NCI-H187 treated with DMSO at 0.1 percent for 48 hours (cell line): ENCODE results near the gene CAMKMT.

Experiments
- DNase-seq: peaks from one replicate; lab custom pipeline; 2025; lab: John Stamatoyannopoulos, UW

CAMKMT gene

DNA sequence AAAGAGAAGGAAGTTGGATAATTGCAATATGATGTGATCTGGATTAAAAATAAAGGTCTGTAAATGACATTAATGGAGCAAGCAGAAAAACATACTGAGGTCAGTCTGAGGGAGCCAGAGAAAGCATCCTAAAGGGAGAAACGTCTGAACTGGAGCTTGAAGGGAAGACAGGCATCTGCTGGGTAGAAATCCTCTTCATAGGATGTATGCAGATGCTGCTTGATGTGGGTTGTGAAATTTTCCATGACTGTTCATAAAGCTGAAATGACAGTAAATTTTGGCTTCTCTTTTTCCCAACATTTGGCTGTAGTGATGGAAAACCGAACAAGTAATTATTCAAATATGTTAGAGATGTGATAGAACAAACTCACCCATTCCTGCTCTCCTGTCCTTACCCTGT, 287.6 kb downstream of the CAMKMT start:
- no peak for DNase-seq

DNA sequence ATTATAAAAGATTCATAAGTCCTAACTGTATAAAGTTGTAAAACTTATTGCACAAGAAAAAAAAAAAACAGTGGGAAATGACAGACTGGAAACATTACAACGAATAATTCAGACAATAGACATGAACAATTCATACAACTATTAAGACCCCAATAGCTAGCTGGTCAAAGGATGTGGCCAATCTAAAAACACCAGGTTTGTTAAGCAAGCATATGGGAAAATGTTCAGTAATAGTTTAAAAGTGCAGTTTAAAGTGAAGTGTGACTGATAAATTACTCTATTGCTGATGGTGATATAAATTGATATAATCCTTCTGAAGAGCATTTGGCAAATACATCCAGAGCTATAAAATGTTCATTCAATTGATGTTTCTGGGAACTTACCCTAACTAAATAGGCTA, 289.0 kb downstream of the CAMKMT start:
- no peak for DNase-seq

DNA sequence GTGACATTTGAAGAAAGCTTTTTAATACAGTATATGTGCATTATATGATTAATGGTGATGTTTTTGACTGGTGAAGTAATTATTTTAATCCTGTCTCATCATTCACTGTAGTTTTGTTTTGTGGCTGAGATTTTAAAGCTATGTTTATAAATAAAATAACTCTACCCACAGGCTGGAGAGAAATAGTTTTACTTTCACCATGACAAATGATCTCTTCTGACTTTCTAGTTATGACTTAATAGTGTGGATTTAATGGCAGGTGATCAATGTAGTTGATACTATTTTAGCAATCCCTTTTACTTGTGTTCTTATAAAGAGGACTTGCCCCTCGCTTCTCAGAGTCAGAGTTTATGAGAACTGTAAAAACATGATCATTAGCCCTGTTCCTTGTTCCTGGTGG, 290.2 kb downstream of the CAMKMT start:
- DNase-seq: no peak

DNA sequence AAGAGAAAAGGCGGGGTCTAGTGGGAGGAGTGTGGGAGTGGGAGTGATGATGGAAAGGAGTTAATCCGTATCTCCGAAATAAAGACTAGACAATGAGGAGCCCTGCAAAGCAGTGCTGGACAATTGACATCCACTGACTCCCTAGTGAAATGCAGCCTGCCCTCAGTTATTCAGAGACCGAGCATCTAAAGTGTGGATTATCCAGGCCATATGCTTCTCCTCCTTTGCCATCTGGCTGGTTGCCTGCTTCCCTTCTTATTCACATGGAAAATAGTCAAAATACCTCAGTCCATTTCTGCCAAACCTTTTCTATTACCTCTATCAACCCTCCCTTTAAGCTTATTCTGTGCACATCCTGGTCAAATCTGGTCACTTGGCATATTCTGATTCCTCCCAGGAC, 291.0 kb downstream of the CAMKMT start:
- DNase-seq: no peak

DNA sequence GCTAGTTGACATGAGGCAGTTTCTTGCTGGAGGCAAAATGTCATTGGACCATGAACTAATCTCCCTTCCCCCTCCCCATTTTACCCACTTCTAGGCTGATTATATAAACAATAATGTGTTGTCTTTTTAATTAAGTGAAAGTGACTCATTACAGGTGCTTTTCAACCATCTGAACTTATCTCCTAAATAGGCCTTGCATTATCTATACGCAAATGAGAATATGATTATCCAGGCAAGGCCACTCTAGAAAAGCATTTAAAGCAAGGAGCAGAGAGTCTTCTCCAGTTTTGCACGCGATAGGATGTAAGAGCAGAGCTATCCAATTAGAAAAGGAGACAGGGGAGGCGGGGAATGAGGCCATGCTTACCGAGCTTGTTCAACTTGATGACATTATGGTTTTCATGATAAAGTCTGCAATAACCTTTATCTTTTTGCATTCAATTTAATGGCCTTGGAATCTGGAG, 293.7 kb downstream of the CAMKMT start:
- DNase-seq: no peak

DNA sequence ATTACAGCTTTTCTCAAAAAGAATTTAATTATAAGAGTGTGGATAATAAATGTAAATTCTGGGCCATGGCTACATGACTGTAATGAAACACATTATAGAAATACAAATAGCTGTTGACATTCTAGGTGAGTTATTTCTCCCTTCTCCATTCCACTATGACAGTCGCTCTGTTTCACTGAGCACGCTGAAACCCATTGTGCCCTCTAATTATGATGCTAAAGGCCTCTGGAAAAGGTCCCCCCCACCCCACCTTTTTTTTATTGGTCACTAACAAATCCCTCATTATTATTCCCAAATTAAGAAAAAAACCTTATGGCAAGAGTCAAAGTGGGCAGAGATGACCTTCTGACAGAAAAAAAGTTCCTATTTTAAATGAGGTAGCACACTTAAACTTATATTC, 294.7 kb downstream of the CAMKMT start:
- no peak for DNase-seq

DNA sequence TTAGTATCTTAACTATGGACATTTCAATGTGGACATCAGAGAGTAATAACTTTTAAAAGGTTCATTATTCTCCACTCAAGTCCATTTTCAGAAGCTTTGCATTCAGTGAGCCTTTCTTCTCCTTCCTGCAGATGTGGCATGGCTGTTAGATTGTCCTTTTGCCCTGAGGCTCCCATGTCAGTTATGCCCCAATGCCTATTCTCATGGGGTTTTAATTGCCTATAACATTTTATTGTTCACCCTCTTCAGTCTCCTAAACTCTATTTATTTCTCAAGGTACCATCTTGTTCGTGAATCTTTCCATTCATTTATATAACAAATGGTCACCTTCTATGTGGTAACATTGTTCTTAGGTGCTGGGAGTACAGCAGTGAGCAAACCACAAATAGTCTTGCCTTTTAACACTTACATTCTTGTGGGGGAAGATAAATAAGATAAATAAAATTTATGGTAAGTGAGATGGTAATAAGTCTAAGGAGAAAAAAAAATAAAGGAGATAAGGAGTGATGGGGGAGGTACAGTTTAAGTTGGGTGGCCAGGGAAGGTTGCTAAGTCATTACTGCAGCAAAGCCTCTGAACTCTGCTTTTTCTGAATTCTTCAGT, 301.8 kb downstream of the CAMKMT start:
- no peak for DNase-seq

DNA sequence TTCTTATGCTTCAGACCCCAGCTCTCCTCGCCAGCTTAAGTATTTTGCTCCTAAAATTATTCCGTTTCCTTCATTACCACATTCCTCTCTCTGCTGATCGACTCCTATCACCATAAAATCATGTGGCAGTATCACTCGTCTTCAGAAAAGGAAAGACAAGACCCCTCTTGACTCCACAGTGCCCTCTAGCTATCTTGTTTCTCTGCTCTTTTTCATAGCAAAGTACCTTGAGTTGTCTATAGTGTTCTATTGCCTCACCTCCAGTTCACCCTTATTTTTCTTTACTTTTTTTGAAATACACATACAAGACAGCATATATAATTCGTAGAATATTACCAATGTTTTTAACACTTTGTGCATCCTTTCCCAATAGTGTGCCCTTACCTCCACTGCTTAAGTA, 306.6 kb downstream of the CAMKMT start:
- DNase-seq: no peak

DNA sequence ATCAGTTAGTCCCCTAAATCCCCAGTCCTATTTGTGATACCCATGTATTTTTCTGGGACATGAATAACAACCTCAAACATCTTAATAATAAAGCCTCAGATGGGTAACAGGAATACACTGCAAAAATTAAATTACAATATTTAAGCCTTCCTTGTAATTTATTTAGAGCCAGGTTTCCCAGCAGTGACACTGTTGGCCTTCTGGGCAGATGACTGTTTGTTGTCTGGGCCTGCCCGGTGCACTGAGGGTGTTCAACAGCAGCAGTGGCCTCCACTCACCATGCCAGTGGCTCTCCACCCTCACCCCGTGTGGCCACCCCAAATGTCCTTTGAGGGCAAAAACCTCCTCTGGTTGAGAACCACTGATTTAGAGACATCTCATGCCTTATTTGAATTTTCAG, 309.5 kb downstream of the CAMKMT start:
- DNase-seq: no peak

DNA sequence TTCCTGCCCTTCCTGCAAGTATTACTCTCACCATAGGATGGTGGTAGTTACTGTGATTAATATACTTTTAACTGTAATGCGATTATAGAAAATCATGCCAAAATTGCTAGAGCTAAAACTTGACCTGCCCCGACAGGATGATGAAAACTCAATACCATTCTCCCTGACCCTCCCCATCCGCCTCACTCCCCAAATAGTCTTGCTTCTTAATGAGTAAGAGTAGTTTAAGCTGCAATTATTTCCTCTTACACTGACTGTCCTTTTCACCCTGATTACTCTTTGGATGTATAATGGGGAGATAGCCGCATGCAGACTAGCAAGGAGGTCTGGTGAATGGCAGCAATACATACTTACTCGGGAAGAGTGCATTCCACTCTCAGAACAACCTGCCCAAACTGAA, 310.2 kb downstream of the CAMKMT start:
- DNase-seq: no peak

DNA sequence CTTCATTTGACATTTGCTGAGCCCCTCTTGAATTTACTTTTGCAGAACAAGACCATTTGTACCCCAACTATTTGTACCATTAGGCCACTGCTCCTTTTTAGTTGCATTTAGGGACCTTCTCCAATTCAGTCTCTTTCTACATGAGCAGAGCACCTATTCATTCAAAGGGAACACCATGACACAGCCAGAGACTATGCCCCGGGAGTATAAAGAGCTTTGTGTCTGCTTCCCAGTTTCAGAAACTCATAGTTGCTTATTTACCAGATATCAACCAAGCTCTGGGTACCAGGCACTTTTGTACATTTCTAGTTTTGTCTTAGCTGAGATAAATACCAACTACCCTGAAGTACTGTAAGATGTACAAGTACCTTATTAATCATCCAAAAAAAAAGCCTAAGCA, 310.7 kb downstream of the CAMKMT start:
- DNase-seq: no peak

DNA sequence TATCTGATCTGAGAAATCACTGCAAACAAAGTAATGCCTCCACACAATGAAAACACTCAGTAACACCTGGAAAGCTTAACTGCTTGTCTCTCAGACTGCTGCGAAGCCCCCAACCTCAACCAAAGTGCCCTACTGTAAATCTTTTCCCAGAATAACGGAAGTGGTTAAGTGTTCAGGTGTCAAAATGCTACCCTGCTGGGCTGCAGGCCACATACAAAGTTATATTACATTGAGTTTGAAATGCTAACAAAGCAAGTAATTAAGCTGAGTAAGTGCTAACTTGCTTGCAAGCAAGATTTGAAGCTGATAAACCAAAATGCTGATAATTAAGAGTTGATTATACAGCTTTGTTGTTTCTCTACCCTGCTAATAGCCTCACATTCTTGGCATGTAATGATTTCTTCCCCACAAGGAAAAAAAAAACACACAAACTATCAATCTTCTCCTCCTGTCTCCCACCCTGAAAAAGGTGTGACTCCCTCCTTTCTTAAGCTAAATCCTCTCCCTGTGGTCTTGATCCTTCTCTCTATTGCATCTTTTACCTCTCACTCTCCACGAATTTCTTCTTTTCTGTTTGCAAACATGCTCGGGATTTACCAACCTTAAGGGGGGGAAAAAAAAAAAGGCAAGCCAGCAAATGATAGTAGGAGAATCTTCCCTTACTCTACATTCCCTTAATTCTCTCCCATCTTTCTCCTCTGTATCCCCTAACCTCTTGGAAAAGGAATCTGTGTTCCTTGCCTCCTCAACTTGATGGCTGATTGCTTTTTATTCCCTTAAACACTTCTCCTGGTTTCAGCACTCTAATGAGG, 312.9 kb downstream of the CAMKMT start:
- DNase-seq: no peak

DNA sequence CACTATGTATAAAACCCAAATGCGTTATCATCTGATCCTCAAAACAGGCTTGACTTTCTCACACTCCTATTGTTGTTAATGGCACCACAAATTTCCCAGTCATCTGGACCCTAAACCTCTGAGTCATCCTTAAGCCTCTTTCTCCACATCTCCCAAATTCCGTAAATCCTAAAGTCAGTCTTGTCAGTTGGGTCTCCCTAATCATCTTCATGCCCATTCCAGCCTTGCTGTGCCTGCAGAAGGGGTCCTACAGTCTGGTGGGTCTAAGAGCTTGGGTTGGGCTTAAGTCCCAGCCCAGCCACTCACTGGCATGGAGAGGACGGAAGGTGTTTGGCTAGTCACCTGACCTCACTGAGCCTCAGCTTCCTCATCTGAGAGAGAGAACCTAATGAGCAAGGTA, 314.6 kb downstream of the CAMKMT start:
- no peak for DNase-seq

DNA sequence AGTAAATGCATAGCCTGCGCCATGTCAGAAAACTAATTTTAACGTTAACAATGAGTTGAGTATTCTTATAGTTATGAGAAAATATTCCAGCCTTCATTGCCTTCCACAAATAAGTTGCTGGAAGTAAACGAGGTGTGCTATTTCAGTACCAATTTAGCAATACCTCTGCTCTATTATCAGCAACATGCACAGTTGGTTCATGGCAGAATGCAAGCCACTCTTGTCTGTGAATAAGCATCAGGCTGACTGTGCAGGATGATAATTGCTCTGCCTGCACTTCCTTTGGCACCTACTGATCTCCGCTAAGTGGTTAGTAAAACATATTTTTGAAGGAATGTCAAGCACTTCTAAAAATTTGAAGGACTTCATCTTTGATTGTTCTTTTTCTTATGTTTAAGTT, 317.8 kb downstream of the CAMKMT start:
- no peak for DNase-seq

DNA sequence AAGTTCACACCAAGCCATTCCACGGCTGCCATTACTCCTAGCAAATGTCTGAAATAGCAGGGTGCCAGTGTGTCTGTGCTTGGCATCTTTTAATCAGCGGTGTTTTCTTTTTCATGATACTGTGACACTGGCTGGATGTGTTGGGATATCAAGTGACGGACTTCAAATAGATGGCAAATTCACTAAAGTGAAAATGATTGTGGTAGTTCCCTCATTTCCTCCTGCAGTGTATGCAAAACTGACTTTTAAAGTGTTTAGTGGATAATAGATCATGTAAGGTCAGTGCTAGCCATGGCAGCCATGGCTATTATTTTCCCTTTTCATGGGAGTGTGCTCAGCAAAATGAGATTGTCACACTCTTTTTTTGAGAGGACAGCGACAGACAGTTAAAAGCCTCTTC, 318.2 kb downstream of the CAMKMT start:
- peak; percentile 84 for DNase-seq

DNA sequence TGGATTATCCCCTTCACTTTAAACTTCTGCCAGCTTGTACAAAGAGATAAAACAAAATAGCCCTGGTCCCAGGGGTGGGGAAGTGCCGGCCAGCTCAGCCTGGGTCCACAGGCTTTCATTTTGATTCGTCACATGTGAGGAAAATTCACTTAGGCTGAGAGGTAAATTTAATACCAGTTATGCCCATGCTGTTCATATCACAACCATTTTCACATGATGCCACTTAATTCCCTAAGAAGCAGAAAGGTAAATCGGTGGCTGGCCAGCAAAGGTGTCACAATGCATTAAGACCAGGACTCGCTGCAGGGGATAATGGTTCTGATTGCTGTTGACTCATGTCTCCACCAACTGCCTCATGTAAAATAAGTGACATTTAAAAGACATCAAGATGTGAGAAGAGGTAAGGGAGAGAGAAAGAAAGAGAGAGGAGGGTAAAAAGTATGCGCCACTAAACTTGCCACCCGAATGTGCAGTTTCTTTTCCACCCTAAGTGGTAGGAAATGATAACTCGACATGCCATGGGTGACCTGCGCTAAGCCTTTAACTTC, 318.8 kb downstream of the CAMKMT start:
- peak; percentile 90 for DNase-seq

DNA sequence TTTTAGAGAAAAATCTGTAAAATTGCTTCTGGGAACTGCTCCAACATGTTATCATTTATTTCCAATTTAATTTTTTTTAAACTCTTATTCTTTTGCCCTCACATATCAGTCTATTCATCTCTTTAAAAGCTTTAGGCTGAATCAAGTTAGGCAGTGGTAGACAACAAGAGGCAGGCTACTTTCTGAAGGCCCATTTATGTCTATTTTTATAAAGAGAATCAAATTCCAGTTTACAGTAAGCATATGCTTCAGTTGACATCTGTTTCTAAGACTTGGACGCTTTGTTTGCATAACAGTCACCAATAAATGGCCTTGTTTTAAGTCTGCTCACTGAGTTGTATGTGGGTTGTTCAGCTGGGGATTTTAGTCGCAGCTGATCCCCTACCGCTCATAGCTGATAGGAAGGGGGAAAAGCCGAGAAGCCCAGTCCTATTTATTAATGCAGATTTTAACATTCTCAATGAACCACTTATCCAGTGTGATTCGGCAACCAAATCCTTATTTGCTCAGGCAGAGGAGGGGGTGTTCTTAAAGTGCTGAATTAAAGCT, 319.3 kb downstream of the CAMKMT start:
- peak; percentile 39 for DNase-seq

DNA sequence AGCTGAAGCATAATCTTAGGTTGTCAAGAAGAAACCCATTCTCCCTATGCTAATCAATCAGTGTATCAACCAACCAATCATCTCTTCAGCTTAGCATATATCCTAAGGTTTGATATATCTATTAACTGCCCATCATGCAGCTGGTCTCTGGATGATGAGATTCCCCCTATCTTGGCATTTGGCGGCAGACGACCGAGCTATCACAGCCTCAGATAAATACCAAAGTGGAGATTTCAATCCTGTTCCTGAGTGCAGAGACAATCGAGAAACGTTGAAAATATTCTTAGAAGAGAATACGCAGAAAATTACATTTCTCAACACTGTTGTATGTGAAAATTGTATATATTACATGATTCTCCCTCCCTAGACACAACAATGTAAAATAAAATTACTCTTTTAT, 320.7 kb downstream of the CAMKMT start:
- DNase-seq: no peak

DNA sequence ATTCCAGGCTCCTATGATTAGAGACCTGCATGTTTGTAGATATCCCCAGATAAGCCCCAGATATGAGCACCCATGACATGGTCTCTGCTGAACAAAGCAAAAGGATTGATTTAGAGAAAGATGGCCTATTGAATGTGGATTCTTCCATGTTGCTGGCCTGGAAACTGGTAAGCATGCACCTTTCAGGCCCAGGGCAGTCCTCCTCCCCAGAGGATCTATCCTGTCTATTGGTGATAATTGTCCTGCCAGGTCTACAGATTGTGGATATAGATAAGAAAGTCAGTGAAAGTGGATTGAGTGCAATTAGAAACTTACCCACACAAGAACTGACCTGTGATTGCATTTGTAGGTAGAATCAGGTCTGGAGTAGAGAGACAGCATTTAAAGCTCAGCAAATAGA, 322.8 kb downstream of the CAMKMT start:
- DNase-seq: no peak

DNA sequence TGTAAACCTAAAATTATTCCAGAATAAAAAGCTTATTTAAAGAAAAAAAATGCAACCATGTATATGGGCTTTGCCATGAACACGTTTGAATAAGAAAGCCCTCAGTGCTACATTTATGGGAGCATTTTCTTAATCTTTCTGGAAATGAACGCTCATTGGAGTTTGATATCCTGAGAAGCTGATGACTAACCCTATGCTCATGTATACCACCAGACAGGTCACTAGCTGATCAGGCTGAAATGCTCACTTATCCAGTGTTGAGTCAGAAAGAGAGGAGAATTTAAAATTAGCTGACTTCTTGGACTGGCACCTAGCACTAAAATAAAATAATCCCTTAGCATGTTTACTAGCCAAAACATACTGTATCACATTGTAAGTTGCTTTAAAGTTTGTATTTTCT, 324.8 kb downstream of the CAMKMT start:
- no peak for DNase-seq

DNA sequence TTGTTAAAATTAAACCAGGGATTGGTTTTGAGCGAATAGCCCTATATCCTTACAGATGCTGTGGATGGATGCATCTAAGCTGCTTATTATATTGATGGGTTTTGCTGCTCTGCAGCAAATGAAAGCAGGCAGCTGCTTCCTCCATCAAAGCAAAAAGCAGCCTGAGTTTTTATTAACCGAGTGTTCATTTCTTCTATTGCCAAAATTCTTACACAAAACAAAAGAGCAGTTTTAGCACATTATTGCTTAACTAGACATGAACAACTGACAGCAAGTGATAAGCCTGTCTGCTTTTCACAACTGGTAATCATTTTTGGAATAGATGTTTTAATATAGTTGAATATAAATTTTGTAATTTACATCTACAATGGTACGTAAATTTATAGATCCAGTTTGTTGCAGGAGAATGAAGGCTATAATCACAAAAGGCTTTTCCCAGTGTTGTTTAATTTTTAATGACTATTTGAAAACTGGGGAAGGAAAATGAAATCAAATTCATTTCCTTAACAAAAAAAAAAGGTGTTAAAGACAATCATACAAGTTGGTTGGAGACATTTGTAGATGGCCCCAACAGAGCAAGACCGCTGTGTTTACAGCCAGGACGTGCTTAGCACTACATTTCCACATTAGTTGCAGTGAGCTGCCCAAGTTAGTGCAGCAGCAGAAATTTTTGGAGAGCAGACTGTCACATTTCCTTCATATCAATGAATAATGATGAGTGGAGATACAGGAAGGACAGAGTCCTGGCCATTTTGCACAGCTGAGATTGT, 326.1 kb downstream of the CAMKMT start:
- DNase-seq: no peak

DNA sequence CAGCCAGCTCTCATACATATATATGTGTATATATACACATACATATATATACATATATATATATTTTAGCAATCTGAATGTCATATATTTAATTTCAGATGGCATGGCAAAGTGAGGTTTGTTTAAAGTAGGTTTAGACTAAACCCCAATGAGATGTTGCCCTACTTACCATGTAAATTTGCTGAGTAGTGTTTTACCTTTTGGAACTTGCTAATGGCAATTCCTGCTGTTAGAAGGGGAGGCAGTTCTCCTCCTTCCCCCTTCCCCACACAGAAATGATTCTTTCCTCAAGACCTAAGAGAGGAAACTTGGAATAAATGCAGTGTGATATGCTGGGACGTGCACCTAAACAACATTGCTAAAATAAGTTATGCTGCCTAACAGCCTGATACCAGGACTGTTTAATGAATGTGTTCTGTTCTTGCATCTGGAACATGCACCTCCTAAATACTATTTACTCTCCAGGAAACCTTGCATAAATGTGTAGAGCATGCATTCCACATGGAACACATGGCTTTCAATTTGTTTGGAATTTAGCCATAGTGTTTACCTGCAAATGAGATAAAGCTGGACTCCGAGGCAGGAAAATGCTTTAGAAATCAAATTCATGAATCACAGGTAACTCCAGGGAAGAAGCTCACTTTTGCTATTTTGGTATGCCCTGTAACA, 326.8 kb downstream of the CAMKMT start:
- no peak for DNase-seq
